Adipose tissue (tissue), 3 donors: Measurements from ENCODE around the gene COPS9. TPM values are rescaled to one million over a fixed set of nuclear protein-coding genes. Genes with fewer than 3 reads are reported as not detected.

Experiments used
- H3K27ac ChIP-seq: one replicate; pipeline ENCODE4 v1.5.1; 2013; ENCODE audit warnings: low read depth, low read length
- WGBS, 3 donors: extraction: QIAGEN DNeasy Blood & Tissue Kit; methylation state at CpG; one replicate each; pipeline ENCODE4 v1.1.7; 2013; 5-methylcytosine and 5-hydroxymethylcytosine counted together
- polyA plus RNA-seq, 3 donors: library from polyadenylated mRNA; stranded (reverse); fragments of 200-250 nt; gene quantifications; one replicate each; pipeline ENCODE4 v1.2.3, GENCODE V29; 2013
- donor health status: healthy with polysubstance abuse.
- donor health status: Bipolar disorder and iron deficiency.
- donor health status: healthy.

COPS9 gene
- 100 to 1,000 TPM; 149 to 446 (median 335) TPM for polyA plus RNA-seq

DNA sequence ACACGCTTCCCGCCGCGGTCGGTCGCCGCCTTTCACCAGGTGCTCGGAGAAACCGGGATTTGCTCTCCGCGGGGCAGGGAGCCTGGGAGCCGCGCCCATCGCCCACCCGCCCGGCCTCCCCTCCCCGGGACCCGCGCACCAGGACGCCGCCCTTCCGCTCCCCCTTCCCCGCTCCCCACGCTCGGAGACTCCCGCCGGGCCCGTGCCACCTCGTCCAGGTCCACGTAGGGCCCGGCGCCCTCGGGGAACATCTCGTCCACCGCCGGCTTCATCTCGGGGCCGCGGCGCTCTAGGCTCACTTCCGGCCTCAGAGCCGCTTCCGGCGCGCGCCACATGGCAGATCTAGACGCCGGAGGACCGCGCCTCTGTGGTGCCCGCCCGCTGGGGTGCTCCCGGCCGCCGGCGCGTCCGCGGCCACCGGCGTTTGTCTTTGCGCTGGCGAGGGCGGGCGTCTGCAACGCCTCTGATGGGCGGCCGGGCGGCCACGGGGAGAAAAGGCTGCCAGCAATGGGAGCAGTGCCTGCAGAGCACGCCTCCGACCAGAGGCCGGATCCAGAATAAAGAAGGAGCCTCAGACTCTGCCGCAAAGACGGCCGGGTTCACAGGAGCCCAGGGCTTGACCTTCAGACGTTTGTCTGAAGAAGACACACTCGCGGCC lies at the start of gene COPS9:
COPS9 (minus strand) TSS at position 293 of the 658 bp plus-strand sequence; CDS start at position 272, 21 bp downstream.
- H3K27ac ChIP-seq = no peak within 1 kb of the TSS
- 0 to 1% (median 0%) methylated on average over 59 to 79 of the region's 79 CpGs for WGBS, 3 donors

DNA sequence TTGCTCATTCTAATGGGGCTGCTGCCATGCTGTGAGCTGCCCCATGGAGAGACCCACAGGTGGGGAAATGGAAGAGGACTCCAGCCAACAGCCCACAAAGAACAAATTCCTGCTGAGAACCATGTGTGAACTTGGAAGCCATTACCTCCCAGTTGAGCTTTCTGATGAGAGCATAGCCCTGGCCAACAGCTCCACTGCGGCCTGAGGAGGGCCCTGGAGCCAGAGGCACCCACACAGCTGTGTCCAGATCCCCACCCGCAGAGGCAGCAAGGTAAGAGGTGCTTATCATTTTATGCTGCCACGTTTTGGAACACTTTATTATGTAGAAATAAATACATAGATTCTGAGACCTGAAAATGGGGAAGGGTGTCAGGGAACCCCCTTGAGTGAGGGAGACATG lies 48.6 kb upstream of the COPS9 start:
- WGBS, 3 donors = 28 to 68% (median 59%) methylated on average over 3 of the region's 3 CpGs

DNA sequence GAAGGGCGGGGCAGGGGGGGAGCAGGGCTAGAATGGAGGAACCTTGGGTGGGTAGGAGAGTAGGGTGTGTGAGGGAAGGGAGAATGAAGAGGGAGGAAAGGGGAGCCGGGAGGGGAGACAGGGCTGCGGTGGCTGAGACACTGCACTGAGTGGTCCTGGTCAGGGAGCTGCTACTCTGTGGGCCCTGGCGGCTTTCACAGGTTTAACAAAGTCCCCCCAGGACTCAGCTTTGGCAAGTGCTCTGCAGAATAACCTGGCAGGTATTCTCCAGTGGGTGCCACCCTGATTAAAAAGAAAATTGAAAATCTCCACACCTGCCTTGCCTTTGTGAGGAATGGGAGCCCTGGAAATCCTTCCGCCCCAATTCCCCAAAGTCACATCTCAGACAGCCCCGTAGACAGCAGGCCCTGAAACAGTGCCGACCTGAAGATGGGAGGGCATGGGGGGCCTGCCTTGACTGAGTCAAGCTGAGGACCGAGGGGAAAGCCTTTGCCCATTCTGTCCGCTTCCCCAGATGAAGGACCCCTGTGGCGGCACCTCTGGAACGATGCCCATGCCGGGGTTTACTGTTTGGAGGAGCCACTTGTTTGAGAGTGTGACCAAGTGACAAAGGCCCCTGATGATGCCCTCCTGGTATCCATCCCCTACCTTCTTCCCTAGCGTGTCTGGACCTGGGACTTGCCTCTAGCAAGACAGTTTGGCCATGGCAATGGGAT lies 47.9 kb upstream of the COPS9 start:
- WGBS, 3 donors = 73 to 87% (median 83%) methylated on average over 12 to 13 of the region's 13 CpGs
- H3K27ac ChIP-seq = no peak overlapping the region

More for the DNA sequence above, 48.6 kb upstream of the COPS9 start:
- no peak overlapping the region for H3K27ac ChIP-seq

DNA sequence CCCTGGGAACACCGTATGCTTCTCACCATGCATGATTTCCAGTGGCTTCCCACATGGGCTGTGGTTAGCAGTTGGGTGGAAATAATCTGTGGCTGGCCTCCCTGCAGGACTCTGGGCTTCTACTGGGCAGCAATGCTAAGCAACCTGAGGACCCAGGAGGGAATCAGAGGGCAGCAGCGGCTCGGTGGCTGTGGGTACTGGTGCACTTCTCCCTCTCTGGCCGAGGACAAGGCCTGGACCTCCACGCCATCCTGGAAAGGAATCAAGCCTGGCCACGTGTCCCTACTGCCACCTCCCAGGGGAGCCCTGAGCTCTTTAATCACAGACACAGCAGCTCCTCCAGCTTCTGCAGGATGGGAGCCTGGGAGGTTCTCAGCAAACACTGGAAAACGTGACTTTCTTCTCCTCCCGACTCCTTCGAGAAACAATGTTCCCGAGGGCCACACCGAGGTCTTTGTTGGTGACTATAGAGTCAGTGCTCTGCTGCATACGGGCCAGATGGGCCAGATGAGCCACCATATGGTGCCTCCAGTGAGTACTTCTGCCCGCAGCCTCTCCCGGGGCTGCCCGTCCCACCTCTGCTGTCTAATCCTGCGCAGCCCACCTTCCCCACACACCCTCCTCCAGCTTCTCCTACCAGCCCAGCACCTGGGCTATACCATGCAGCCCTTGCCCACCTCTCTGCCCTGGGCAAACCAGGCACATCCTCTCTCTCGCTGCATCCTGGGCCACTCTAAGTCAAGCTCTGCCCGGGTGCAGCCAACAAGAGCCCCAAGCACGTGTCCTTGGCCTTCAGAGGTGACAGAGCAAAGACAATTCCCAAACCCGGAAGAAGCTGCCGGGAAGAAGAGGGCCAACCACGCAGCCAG lies 47.1 kb upstream of the COPS9 start:
- H3K27ac ChIP-seq = no peak overlapping the region
- 70 to 75% (median 71%) methylated on average over 22 of the region's 22 CpGs for WGBS, 3 donors

DNA sequence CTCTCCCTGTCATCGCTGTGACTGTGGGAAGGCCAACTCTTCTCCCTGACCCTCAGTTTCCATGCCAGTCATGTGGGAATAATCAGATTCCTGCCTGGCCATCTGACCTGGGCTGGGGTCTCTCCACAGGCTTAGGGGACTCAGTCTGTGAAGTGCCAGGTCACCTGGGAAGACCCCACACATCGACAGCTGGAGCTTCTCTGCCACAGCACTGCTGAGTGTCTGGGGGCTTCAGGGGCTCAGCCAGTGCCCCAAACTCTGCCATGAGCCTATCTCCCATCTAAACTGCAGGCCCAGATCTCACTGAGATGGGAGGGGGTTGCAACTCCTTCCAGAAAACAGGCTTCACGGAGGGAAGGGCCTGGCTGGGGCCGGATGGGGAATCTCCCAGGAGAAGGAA lies 46.4 kb upstream of the COPS9 start:
- 81 to 89% (median 81%) methylated on average over 4 of the region's 4 CpGs for WGBS, 3 donors
- H3K27ac ChIP-seq = no peak overlapping the region

DNA sequence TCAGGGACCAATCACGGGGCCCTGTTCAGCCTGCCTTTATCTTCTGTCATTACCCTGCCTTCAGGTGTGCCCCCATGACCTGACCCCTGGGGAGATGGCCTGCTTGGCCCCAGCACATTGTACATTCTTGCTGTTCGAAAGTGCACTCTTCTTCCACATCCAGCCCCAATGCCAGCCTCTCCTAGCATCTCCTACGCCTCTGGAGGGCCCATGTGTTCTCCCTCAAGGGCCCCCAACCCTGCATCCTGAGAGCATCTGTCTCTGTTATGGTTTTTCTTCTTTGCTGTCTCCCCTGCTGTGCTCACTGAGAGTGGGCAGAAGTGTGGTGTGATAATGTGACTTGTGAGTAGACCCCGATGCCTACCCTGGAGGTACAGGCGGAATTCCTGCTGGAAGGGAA lies 45.9 kb upstream of the COPS9 start:
- H3K27ac ChIP-seq = no peak overlapping the region
- WGBS, 3 donors = 73 to 90% (median 82%) methylated on average over 5 of the region's 5 CpGs

DNA sequence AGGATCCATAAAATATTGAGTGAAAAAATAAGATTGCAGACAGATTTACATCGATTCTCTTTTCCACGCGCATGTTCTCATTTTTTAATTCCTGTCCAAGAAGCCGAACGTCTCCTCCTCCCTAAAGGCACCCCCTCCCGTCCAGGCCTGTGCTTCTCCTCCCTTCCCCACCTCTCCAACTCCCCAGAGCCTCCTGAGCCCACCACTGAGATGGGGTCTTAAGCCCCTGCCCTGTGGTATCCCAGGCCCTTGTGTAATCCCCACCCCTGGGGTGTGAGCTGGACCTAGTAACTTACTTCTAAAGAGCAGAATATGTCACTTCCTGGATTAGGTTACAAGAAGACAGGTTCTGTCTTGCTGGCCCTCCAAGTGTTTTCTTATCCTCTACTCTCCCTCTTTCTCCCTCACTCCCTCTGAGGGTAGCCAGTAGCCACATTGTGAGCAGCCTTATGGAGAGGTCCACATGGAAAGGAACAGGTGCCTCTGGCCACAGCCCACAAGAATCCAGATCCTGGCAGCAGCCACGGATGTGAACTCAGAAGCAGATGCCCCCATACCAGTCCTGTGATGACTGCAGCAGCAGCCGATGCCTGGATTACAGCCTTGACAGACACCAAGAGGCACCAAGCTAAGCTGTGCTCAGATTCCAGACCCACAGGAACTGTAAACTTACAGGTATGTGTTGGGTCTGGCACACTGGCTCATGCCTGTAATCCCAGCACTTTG lies 44.0 kb upstream of the COPS9 start:
- WGBS, 3 donors = 59 to 78% (median 74%) methylated on average over 8 of the region's 8 CpGs
- no peak overlapping the region for H3K27ac ChIP-seq

DNA sequence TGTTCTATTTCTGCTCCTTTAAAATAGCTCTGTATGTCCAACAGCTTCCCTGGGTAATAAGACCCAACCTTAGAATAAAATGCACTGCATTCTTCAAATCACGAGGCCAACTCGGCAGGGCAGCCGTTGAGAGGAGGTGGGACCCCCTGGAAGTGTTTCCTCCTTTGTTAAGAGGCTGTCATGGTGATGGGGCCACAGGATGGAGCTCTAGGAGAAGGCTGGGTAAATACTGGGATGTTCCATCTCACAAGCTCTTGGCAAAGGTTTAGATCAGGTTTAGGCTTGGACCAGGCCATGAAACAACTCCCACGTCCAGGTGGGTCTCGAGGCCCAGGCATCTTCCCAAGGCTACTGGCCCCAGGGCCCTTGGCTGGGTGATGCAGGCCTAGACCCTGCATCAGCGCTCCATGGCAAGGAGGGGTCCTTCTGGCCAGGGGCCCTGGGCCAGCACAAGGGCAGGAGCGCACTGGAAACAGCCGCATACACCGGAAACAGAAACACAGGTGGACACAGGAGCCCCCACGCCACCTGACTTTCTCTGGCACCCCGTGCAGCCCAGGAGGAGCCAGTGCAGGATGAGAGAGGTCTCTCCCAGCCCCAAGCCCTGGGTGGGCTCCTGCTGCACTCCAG lies 43.2 kb upstream of the COPS9 start:
- WGBS, 3 donors = 75 to 78% (median 75%) methylated on average over 11 of the region's 11 CpGs
- no peak overlapping the region for H3K27ac ChIP-seq

DNA sequence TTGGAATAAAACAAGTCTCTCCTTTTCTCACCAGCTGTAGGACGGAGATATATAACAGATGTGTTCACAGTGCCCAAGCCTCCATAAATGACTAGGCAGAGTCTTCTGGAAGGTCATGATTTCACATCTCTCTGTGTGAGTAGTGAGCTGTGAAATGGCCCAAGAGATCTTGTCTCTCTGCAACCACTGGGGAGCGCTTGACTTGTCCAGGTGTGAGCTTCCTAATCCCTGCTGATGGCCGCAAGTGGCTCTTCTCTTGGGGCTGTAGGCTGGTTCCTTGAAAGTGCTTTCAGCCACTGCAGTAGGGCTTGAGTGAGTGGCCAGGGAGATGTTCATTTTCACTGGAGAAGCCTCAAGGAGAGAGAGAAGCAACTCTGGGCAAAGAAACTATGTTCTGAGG lies 42.5 kb upstream of the COPS9 start:
- WGBS, 3 donors = 81 to 82% (median 81%) methylated on average over 3 of the region's 3 CpGs
- H3K27ac ChIP-seq = no peak overlapping the region

DNA sequence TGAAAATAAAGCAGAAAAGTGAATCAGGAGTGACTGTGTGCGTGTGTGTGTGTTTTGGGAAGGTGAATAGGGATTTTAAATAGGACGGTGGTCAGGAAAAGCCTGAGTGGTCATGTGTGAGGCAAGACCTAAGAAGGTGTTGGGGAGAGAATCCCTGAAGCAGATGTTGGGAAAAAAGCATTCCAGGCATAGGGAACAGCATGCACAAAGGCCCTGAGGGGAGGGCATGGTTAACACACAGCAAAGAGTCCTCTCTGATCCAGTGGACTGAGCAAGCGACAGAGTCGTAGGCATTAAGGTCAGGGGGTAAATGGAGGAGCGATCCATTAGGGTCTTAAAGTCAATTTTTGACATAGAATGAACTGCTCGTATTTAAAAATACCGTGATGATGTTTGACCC lies 38.4 kb upstream of the COPS9 start:
- 62 to 65% (median 62%) methylated on average over 7 of the region's 7 CpGs for WGBS, 3 donors
- H3K27ac ChIP-seq = no peak overlapping the region

DNA sequence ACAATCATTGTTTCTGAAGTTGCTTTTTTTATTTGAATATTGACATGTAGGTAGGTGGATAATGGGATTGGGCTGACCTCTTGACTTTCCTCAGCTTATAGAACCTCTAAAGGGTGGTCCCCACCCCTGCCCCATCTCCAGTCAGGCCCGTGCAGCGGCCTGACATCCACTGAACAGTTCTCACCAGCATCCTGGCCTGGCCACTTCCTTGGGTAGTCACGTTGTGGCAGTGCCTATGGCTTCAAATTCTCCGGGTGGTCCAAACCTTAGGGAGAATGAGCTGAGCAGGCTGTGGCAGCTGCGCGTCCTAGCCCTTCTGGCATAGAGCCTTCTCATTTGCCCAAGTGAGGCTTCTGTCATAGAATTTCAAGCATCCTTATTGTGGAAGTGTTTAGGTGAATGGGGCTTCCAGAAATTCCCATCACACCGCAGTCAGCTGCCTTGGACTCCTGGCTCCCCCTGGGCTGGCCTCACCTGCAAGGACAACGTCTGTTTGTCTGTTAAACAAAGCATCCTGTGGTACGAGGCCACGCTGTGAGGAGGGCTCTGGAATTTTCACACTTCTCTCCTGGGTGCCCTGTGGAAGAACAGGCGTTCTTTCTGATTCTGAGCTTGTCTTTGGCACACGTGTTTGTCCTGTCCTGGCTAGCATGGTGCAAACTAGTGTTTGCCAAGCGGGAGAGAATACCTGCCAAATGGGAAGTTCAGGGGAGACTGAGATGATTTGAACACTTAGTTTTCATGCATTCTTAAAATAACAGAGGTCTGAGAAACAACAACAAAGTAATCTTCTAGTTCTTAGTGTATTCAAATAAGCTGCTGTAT lies 36.2 kb upstream of the COPS9 start:
- whole genome bisulfite sequencing, 3 donors = 58 to 84% (median 83%) methylated on average over 13 of the region's 13 CpGs
- H3K27ac ChIP-seq = no peak overlapping the region

DNA sequence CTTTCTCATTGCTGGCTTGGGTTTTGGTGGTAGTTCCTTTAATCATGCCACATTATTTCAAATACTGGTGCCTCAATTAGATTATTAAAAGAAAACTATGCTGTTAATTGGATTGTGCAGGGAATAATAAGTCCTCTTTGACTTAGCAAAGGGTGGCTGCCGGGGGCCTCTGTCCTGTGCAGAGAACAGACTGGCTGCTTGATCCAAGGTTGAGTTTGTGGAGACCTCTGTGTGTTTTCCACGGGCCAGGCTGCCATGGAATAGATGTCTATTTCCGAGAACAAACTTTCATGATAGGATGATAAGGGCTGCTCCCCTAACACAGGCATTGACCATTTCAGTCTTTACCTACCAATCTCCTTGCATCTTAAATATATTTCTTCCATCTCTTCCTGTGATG lies 34.8 kb upstream of the COPS9 start:
- 74 to 85% (median 84%) methylated on average over 3 of the region's 3 CpGs for WGBS, 3 donors
- H3K27ac ChIP-seq = no peak overlapping the region

DNA sequence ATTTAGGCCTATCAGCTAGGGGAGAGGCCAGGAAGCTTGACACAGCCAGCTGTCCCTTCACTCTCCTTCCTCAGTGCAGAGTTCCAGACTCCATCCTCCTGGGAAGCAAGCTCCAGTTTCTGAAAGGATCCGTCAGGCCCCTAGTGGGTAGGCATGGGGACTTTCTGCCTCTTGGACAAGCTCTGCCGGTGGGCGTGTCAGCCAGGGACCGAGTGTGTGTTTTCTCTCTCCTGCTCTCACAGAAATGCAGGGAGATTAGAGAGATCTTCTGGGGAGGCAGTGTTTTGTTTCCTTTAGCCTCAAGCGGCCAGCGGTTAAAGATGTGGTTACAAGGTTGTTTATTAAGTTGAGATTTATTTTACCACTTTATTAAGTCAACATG lies 34.2 kb upstream of the COPS9 start:
- no peak overlapping the region for H3K27ac ChIP-seq
- WGBS, 3 donors = 34 to 49% (median 34%) methylated on average over 6 of the region's 6 CpGs

DNA sequence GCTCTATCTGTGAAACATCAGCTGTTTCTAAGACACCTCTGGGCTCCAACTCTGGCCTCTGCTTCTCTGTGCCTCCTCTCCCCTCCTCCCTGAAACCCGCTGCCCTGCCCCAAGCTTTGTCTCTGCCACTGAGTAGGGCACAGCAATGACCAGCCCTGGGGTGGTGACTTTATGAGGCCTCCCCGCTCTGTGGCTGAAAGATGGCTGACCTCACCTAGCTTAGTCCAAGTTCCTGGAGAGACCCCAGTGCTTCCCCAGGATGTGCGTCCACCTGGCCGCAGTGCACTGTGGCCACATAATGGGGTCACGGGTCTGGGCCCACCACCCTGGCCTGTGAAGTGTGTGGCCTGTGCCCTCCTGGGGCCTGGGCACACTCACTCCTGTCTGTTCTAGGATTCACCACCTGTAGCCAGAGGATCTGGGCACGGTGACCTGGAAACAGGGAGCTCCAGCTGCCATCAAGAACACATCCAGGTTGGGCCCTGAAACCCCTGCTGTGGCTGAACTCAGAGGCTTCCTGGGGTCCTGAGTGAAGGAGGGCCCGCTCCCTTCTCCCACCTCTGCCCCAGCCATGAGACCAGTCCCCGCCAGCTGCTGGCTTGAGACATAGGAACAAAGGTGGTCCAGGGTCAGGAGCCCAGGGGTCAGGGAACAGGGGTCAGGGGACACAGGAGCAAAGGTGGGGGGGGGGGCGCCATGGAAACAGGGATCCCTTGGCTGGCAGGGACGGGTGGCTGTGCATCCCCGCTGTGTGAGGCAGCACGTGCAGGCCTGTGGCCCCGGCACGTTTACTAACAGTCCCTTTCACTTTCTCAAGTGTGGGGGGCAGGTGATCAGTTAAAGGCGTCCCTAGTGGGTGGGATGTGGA lies 33.6 kb upstream of the COPS9 start:
- 78 to 81% (median 80%) methylated on average over 15 of the region's 15 CpGs for WGBS, 3 donors
- no peak overlapping the region for H3K27ac ChIP-seq

DNA sequence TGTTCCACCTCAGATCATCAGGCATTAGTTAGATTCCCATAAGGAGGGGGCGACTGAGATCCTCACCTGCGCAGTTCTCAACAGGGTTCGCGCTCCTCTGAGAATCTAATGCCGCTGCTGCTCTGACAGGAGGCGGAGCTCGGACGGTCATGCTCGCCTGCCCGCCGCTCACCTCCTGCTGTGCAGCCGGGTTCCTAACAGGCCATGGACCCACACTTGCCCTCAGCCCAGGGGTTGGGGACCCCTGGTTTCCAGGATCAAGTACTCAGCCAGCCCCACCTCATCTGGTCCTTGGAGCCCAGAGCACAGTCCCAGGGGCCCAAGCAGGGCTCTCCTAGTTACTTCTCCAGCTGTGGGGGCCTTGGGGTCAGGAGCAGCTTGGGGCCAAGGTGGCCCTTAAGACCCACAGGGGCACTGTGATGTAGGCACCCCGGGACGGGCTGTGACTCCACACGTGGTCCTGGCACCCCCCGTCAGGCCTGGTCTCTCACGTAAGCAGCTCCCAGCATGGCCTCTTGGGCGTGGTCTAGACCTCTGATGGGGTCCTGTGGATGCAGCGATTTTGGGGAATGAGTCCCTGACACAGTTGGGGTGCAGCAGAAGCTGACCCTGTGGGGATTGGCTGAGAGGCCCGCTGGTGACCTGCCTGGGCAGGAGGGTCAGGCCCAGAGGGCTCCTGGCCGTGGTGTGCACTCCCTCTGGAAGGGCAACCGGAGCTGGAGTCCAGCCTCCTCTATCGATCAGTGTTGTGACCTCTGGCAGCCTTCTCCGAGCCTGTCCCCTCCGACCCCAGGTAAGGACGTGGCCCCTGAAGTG lies 32.6 kb upstream of the COPS9 start:
- WGBS, 3 donors = 71 to 88% (median 83%) methylated on average over 26 of the region's 26 CpGs
- H3K27ac ChIP-seq = no peak overlapping the region

DNA sequence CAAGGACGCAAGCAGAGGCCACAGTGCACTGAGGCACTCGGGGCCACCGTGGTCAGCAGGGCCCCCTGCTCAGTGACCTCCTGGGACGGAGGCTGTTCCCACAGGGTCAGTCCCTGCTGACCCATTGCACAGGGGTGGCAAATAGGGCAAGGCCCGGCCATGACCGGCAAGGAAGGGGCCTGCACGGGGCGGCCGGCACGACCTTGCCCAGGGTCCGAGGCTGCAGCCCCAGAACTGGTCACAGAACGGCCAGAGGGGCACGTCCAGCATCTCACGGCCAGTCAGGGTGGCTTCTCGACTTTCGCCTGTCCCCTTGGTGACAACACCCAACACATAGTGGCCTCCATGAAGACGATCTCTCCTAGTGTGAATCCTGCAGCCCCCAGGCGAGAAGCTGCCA lies 31.9 kb upstream of the COPS9 start:
- H3K27ac ChIP-seq = no peak overlapping the region
- 73 to 86% (median 85%) methylated on average over 18 of the region's 18 CpGs for WGBS, 3 donors
